Activated CD8-positive, alpha-beta T cell treated with anti-CD3 and anti-CD28 coated beads for 36 hours (primary cell): ENCODE measurements around the gene KISS1R. TPM values are rescaled to one million over a fixed set of nuclear protein-coding genes. Genes with fewer than 3 reads are reported as not detected.

Source experiments
- ATAC-seq: fragments of 200-7000 bp; cut with Tn5 transposase; one replicate; pipeline ENCODE4 v1.10.0; 2021; ENCODE audit warnings: mild to moderate bottlenecking, moderate library complexity
- CTCF ChIA-PET: fragments of 350-600 bp; sonication (Branson Sonifier 250); formaldehyde crosslinking; loops from one replicate; lab custom pipeline; 2021; ENCODE audit warnings: antibody characterized with exemption; lab: Charles Lee
- POLR2A ChIA-PET: fragments of 350-600 bp; sonication (Branson Sonifier 250); formaldehyde crosslinking; loops from one replicate; lab custom pipeline; 2021; ENCODE audit warnings: antibody characterized with exemption; lab: Charles Lee
- DNase-seq: peaks from one replicate; pipeline ENCODE4 v3.0.0-alpha.2; 2020
- H3K27ac Mint-ChIP-seq: one replicate; pipeline ENCODE4 v1.8.0; 2021; ENCODE audit warnings: mild to moderate bottlenecking, mixed read lengths
- H3K27me3 Mint-ChIP-seq: one replicate; pipeline ENCODE4 v1.8.0; 2021; ENCODE audit warnings: mixed read lengths
- H3K36me3 Mint-ChIP-seq: one replicate; pipeline ENCODE4 v1.8.0; 2021; ENCODE audit warnings: low read depth, mixed read lengths
- H3K4me1 Mint-ChIP-seq: one replicate; pipeline ENCODE4 v1.8.0; 2021; ENCODE audit warnings: low read depth, mixed read lengths
- H3K4me3 Mint-ChIP-seq: one replicate; pipeline ENCODE4 v1.8.0; 2021; ENCODE audit warnings: mild to moderate bottlenecking, moderate library complexity, mixed read lengths
- H3K9me3 Mint-ChIP-seq: one replicate; pipeline ENCODE4 v1.8.0; 2021; ENCODE audit warnings: mixed read lengths
- CTCF ChIP-seq: fragments of 200-600 bp; IDR thresholded peaks from one replicate; pipeline ENCODE4 v1.8.0; 2022; ENCODE audit warnings: antibody characterized with exemption, mild to moderate bottlenecking
- intact Hi-C: fragments of 100-400 bp; cut with micrococcal nuclease; formaldehyde crosslinking; loops from one replicate; pipeline ENCODE4 v1.10.0; 2022
- total RNA-seq, 2 experiments: library from RNA; stranded (reverse); gene quantifications; one replicate each; pipeline ENCODE4 v1.2.3, GENCODE V29; 2021

Gene KISS1R
- total RNA-seq, 2 experiments from 2014 or later, result 14.0 to 15.5 TPM

GRCh38 chr19:904545-904944 lies 12.6 kb upstream of the KISS1R start:
- no peaks in the 10 kb centered on the region for H3K27me3 Mint-ChIP-seq
- H3K27ac Mint-ChIP-seq, result peak overlapping the region; percentile 30

GRCh38 chr19:906480-906879 lies 10.7 kb upstream of the KISS1R start:
- Mint-ChIP-seq H3K4me1 (peaks cover 58% of the 10 kb centered on the region), H3K9me3 (no peaks in the 10 kb centered on the region), H3K4me3 (no peak overlapping the region), H3K27ac (peak overlapping the region; percentile 93), H3K27me3 (no peaks in the 10 kb centered on the region), H3K36me3 (peaks cover 10% of the 10 kb centered on the region)
- ATAC-seq, result no peak
- intact Hi-C loops, result no loop called here
- TF ChIP-seq CTCF, result no peak
- ChIA-PET POLR2A (interaction anchor here (0.9 to 1.0 kb wide), 3 partner anchors 12 to 14 kb away, joined by 3 to 4 read pairs (median 3); partner anchors contain the start of gene RNU6-9), CTCF (no interaction called here)
- DNase-seq, result no peak

More at GRCh38 chr19:904545-904944, 12.6 kb upstream of the KISS1R start:
- Mint-ChIP-seq H3K4me1 (peaks cover 52% of the 10 kb centered on the region), H3K9me3 (no peaks in the 10 kb centered on the region), H3K36me3 (peaks cover 8% of the 10 kb centered on the region), H3K4me3 (no peak overlapping the region)
- intact Hi-C loops, result no loop called here
- ChIA-PET POLR2A (interaction anchor here (0.6 to 1.5 kb wide), 3 partner anchors 10 to 13 kb away, joined by 3 to 7 read pairs (median 4); partner anchors contain the start of genes MED16 and RNU6-9), CTCF (interaction anchor here (2.0 kb wide), 1 partner anchor 41 kb away, joined by 6 read pairs; no protein-coding TSS in a partner anchor)
- no peak for TF ChIP-seq CTCF
- ATAC-seq (no peak), DNase-seq (no peak)

GRCh38 chr19:907183-907853 lies 9.8 kb upstream of the KISS1R start:
- Mint-ChIP-seq H3K4me3 (no peak overlapping the region), H3K36me3 (peaks cover 10% of the 10 kb centered on the region), H3K27ac (peak overlapping the region; percentile 93), H3K9me3 (no peaks in the 10 kb centered on the region), H3K4me1 (peaks cover 57% of the 10 kb centered on the region), H3K27me3 (no peaks in the 10 kb centered on the region)
- peak; percentile 84 for DNase-seq
- intact Hi-C loops, result no loop called here
- ChIA-PET POLR2A (interaction anchor here (0.6 to 2.7 kb wide), 6 partner anchors 13 to 384 kb away, joined by 3 to 15 read pairs (median 4); partner anchors contain the start of genes MED16 and RNU6-9), CTCF (interaction anchor here (1.1 to 1.4 kb wide), 2 partner anchors 45 to 77 kb away, joined by 3 read pairs; partner anchors contain the start of gene WDR18)
- ATAC-seq, result peak; percentile 59
- TF ChIP-seq CTCF, result no peak

- Mint-ChIP-seq H3K36me3 (peaks cover 9% of the 10 kb centered on the region), H3K4me1 (peaks cover 40% of the 10 kb centered on the region), H3K9me3 (no peaks in the 10 kb centered on the region), H3K27ac (peak overlapping the region; percentile 66), H3K27me3 (no peaks in the 10 kb centered on the region), H3K4me3 (peak overlapping the region; percentile 67)
- ChIA-PET POLR2A (no interaction called here), CTCF (no interaction called here)
- no peak for ATAC-seq
- no peak for TF ChIP-seq CTCF
- DNase-seq, result no peak
- intact Hi-C loops, result no loop called here
Measured at GRCh38 chr19:911197-912033, 5.7 kb upstream of the KISS1R start.
